HL-60 (cell line): ENCODE data around the gene SHROOM4.

Experiments
- GABPA ChIP-seq: IDR thresholded peaks from 2 replicates; pipeline ENCODE4 v1.6.1; 2012; ENCODE audit warnings: low read depth
- POLR2AphosphoS5 ChIP-seq: IDR thresholded peaks from 2 replicates; pipeline ENCODE4 v1.6.1; 2012; ENCODE audit warnings: low read depth
- SPI1 ChIP-seq: IDR thresholded peaks from 2 replicates; pipeline ENCODE4 v1.6.1; 2012; ENCODE audit warnings: low read depth, mild to moderate bottlenecking, borderline replicate concordance
- TF ChIP-seq, protein P1 (sequence below): IDR thresholded peaks from one replicate; pipeline ENCODE4 v1.5.1; 2011; ENCODE audit warnings: low read length, control low read depth, inconsistent platforms; ENCODE audit not compliant: insufficient read depth
- TF ChIP-seq, protein P2 (sequence below): IDR thresholded peaks from 2 replicates; pipeline ENCODE4 v1.6.1; 2012; ENCODE audit warnings: low read depth; ENCODE audit not compliant: insufficient replicate concordance

DNA sequence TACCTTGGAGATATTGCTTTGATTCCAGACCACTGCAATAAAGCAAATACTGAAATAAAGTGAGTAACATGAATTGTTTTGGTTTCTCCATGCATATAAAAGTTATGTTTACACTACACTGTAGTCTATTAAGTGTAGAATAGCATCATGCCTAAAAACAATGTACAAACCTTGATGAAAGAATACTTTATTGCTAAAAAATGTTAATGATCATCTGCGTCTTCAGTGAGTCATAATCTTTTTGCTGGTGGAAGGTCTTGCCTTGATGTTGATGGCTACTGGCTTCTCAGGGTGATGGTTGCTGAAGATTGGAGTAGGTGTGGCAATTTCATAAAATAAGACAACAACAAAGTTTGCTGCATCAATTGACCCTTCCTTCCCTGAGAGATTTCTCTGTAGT lies 145.1 kb downstream of the SHROOM4 start:
- TF ChIP-seq, protein P1, sequence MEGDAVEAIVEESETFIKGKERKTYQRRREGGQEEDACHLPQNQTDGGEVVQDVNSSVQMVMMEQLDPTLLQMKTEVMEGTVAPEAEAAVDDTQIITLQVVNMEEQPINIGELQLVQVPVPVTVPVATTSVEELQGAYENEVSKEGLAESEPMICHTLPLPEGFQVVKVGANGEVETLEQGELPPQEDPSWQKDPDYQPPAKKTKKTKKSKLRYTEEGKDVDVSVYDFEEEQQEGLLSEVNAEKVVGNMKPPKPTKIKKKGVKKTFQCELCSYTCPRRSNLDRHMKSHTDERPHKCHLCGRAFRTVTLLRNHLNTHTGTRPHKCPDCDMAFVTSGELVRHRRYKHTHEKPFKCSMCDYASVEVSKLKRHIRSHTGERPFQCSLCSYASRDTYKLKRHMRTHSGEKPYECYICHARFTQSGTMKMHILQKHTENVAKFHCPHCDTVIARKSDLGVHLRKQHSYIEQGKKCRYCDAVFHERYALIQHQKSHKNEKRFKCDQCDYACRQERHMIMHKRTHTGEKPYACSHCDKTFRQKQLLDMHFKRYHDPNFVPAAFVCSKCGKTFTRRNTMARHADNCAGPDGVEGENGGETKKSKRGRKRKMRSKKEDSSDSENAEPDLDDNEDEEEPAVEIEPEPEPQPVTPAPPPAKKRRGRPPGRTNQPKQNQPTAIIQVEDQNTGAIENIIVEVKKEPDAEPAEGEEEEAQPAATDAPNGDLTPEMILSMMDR = no peak
- TF ChIP-seq POLR2AphosphoS5 (no peak), SPI1 (no peak), GABPA (no peak)
- TF ChIP-seq, protein P2, sequence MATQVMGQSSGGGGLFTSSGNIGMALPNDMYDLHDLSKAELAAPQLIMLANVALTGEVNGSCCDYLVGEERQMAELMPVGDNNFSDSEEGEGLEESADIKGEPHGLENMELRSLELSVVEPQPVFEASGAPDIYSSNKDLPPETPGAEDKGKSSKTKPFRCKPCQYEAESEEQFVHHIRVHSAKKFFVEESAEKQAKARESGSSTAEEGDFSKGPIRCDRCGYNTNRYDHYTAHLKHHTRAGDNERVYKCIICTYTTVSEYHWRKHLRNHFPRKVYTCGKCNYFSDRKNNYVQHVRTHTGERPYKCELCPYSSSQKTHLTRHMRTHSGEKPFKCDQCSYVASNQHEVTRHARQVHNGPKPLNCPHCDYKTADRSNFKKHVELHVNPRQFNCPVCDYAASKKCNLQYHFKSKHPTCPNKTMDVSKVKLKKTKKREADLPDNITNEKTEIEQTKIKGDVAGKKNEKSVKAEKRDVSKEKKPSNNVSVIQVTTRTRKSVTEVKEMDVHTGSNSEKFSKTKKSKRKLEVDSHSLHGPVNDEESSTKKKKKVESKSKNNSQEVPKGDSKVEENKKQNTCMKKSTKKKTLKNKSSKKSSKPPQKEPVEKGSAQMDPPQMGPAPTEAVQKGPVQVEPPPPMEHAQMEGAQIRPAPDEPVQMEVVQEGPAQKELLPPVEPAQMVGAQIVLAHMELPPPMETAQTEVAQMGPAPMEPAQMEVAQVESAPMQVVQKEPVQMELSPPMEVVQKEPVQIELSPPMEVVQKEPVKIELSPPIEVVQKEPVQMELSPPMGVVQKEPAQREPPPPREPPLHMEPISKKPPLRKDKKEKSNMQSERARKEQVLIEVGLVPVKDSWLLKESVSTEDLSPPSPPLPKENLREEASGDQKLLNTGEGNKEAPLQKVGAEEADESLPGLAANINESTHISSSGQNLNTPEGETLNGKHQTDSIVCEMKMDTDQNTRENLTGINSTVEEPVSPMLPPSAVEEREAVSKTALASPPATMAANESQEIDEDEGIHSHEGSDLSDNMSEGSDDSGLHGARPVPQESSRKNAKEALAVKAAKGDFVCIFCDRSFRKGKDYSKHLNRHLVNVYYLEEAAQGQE = no peak
